Skin epidermis (tissue), 12 donors: ENCODE data around the gene KCNH1.

ENCODE experiments used
- H3K27ac ChIP-seq, 21 experiments: fragments of 200-600 bp; sonication (generic) in 11 of 21; one replicate each; pipeline ENCODE4 v1.5.0; 2020; ENCODE audit warnings: mild to moderate bottlenecking in 3 of 21, inconsistent platforms in 2 of 21, moderate library complexity in 2 of 21
- H3K4me3 ChIP-seq, 7 experiments: fragments of 200-600 bp; sonication (generic) in 2 of 7; one replicate each; pipeline ENCODE4 v1.5.0; 2020; ENCODE audit warnings: inconsistent platforms in 2 of 7, mild to moderate bottlenecking in 2 of 7, moderate library complexity in 1 of 7

The KCNH1 gene

GRCh38 chr1:210703593-210703992 lies 430.4 kb downstream of the KCNH1 start:
- no peak overlapping the region for H3K4me3 ChIP-seq
- no peak overlapping the region for H3K27ac ChIP-seq

- H3K27ac ChIP-seq: no peak overlapping the region
- H3K4me3 ChIP-seq: no peak overlapping the region
Observed at GRCh38 chr1:210702506-210702905, 431.4 kb downstream of the KCNH1 start.

- Histone ChIP-seq H3K4me3 (no peak overlapping the region), H3K27ac (no peak overlapping the region)
Observed at GRCh38 chr1:210700511-210700910, 433.4 kb downstream of the KCNH1 start.

- Histone ChIP-seq H3K4me3 (no peak overlapping the region), H3K27ac (no peak overlapping the region)
Observed at GRCh38 chr1:210700083-210700482, 433.9 kb downstream of the KCNH1 start.

- Histone ChIP-seq H3K27ac (no peak overlapping the region), H3K4me3 (no peak overlapping the region)
Observed at GRCh38 chr1:210698661-210699060, 435.3 kb downstream of the KCNH1 start.

- Histone ChIP-seq H3K27ac (no peak overlapping the region), H3K4me3 (no peak overlapping the region)
Observed at GRCh38 chr1:210697185-210697584, 436.8 kb downstream of the KCNH1 start.

- H3K27ac ChIP-seq: no peak overlapping the region
- no peak overlapping the region for H3K4me3 ChIP-seq
Observed at GRCh38 chr1:210696709-210697108, 437.2 kb downstream of the KCNH1 start.

GRCh38 chr1:210695026-210695425 lies 438.9 kb downstream of the KCNH1 start:
- Histone ChIP-seq H3K27ac (no peak overlapping the region), H3K4me3 (no peak overlapping the region)

- H3K27ac ChIP-seq: no peak overlapping the region
- no peak overlapping the region for H3K4me3 ChIP-seq
Observed at GRCh38 chr1:210692796-210693195, 441.2 kb downstream of the KCNH1 start.

GRCh38 chr1:210691039-210691610 lies 442.8 kb downstream of the KCNH1 start:
- H3K4me3 ChIP-seq: no peak overlapping the region
- H3K27ac ChIP-seq: no peak overlapping the region

GRCh38 chr1:210690236-210690635 lies 443.7 kb downstream of the KCNH1 start:
- no peak overlapping the region for H3K27ac ChIP-seq

GRCh38 chr1:210689826-210690225 lies 444.1 kb downstream of the KCNH1 start:
- Histone ChIP-seq H3K4me3 (no peak overlapping the region), H3K27ac (no peak overlapping the region)

More at GRCh38 chr1:210690236-210690635, 443.7 kb downstream of the KCNH1 start:
- H3K4me3 ChIP-seq: no peak overlapping the region

GRCh38 chr1:210688512-210689234 lies 445.3 kb downstream of the KCNH1 start:
- Histone ChIP-seq H3K27ac (no peak overlapping the region), H3K4me3 (no peak overlapping the region)

- Histone ChIP-seq H3K4me3 (no peak overlapping the region), H3K27ac (no peak overlapping the region)
Observed at GRCh38 chr1:210687582-210688279, 446.2 kb downstream of the KCNH1 start.

GRCh38 chr1:210686841-210687240 lies 447.1 kb downstream of the KCNH1 start:
- H3K27ac ChIP-seq: no peak overlapping the region
- H3K4me3 ChIP-seq: no peak overlapping the region

- no peak overlapping the region for H3K4me3 ChIP-seq
Observed at GRCh38 chr1:210685295-210685650, 448.7 kb downstream of the KCNH1 start.

GRCh38 chr1:210684466-210685294 lies 449.3 kb downstream of the KCNH1 start:
- no peak overlapping the region for H3K4me3 ChIP-seq

More at GRCh38 chr1:210685295-210685650, 448.7 kb downstream of the KCNH1 start:
- no peak overlapping the region for H3K27ac ChIP-seq

GRCh38 chr1:210683403-210684047 lies 450.4 kb downstream of the KCNH1 start:
- no peak overlapping the region for H3K27ac ChIP-seq
- no peak overlapping the region for H3K4me3 ChIP-seq

More at GRCh38 chr1:210684466-210685294, 449.3 kb downstream of the KCNH1 start:
- H3K27ac ChIP-seq: no peak overlapping the region

- Histone ChIP-seq H3K27ac (no peak overlapping the region), H3K4me3 (no peak overlapping the region)
Observed at GRCh38 chr1:210681158-210681557, 452.8 kb downstream of the KCNH1 start.

GRCh38 chr1:210678306-210678705 lies 455.6 kb downstream of the KCNH1 start:
- no peak overlapping the region for H3K4me3 ChIP-seq
- no peak overlapping the region for H3K27ac ChIP-seq
